Thoracic aorta (tissue), 2 donors: Measurements from ENCODE around the gene KLHL9. TPM values are rescaled to one million over a fixed set of nuclear protein-coding genes. Genes with fewer than 3 reads are reported as not detected.

ENCODE experiments used
- ATAC-seq: fragments of 150-250 bp; one replicate; pipeline ENCODE4 v1.8.0; 2017; ENCODE audit warnings: low read depth; ENCODE audit not compliant: insufficient number of reproducible peaks, low FRiP score
- DNase-seq: peaks from one replicate; pipeline ENCODE4 v3.0.0-alpha.2; 2020; ENCODE audit warnings: low spot score
- H3K27ac ChIP-seq, 2 donors: fragments of 200-600 bp; sonication (generic); 1 replicate in 1 of 2; 2 replicates in 1 of 2; pipeline ENCODE4 v1.5.1; 2016; ENCODE audit warnings: mild to moderate bottlenecking in 2 of 2, moderate library complexity in 2 of 2
- H3K27me3 ChIP-seq: fragments of 200-600 bp; sonication (generic); replicated peaks from 2 replicates; pipeline ENCODE4 v1.6.0; 2016; ENCODE audit warnings: mild to moderate bottlenecking; ENCODE audit not compliant: insufficient read depth
- H3K36me3 ChIP-seq: fragments of 200-600 bp; sonication (generic); one replicate; pipeline ENCODE4 v1.5.1; 2016
- H3K4me1 ChIP-seq, 2 donors: fragments of 200-600 bp; sonication (generic); 1 replicate in 1 of 2; 2 replicates in 1 of 2; pipeline versions ENCODE4 v1.5.1 to v1.6.0; 2016; ENCODE audit warnings: low read depth in 2 of 2, mild to moderate bottlenecking in 1 of 2; ENCODE audit not compliant: control insufficient read depth in 1 of 2
- H3K4me3 ChIP-seq: fragments of 200-600 bp; sonication (generic); 2 replicates; pipeline ENCODE4 v1.5.1; 2016; ENCODE audit warnings: mild to moderate bottlenecking
- H3K9me3 ChIP-seq: fragments of 200-600 bp; sonication (generic); 2 replicates; pipeline ENCODE4 v1.5.1; 2016
- total RNA-seq, 2 donors: library from RNA; depleted of rRNA; stranded (reverse); fragments of >200 nt; gene quantifications; one replicate each; pipeline versions ENCODE4 v1.1.0 to v1.2.3, GENCODE V29; 2016
- TF ChIP-seq, protein P1 (sequence below): fragments of 200-600 bp; sonication (generic); IDR thresholded peaks from one replicate; pipeline ENCODE4 v1.5.1; 2019; ENCODE audit warnings: antibody characterized with exemption

The KLHL9 gene
- total RNA-seq, 2 donors from 2014 or later = 14.9 to 23.4 TPM

DNA sequence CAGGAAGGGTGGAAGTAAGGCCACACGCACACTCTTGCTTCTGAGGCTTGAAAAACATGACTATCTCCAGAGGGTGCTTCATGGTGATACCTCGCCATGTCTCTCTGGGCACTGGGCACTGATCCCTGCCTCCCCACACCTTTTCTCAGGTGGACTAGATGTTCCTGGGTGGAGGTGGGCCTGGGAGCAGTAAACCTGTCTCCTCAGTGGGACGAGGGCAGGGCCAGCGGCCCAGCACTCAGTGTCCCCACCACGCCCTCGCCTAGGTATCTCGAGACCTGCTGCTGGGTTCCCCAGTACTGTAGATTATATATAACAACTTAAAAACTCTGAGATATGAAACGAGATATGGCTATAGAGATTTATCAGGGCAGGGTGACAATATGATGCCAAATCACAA is 27.1 kb upstream of the KLHL9 start:
- Histone ChIP-seq H3K4me3 (no peak overlapping the region), H3K27ac (no peak overlapping the region), H3K27me3 (no peaks in the 10 kb centered on the region), H3K4me1 (no peaks in the 10 kb centered on the region), H3K9me3 (no peaks in the 10 kb centered on the region), H3K36me3 (no peaks in the 10 kb centered on the region)
- ATAC-seq (no peak), DNase-seq (no peak)
- TF ChIP-seq, protein P1, sequence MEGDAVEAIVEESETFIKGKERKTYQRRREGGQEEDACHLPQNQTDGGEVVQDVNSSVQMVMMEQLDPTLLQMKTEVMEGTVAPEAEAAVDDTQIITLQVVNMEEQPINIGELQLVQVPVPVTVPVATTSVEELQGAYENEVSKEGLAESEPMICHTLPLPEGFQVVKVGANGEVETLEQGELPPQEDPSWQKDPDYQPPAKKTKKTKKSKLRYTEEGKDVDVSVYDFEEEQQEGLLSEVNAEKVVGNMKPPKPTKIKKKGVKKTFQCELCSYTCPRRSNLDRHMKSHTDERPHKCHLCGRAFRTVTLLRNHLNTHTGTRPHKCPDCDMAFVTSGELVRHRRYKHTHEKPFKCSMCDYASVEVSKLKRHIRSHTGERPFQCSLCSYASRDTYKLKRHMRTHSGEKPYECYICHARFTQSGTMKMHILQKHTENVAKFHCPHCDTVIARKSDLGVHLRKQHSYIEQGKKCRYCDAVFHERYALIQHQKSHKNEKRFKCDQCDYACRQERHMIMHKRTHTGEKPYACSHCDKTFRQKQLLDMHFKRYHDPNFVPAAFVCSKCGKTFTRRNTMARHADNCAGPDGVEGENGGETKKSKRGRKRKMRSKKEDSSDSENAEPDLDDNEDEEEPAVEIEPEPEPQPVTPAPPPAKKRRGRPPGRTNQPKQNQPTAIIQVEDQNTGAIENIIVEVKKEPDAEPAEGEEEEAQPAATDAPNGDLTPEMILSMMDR = no peak

DNA sequence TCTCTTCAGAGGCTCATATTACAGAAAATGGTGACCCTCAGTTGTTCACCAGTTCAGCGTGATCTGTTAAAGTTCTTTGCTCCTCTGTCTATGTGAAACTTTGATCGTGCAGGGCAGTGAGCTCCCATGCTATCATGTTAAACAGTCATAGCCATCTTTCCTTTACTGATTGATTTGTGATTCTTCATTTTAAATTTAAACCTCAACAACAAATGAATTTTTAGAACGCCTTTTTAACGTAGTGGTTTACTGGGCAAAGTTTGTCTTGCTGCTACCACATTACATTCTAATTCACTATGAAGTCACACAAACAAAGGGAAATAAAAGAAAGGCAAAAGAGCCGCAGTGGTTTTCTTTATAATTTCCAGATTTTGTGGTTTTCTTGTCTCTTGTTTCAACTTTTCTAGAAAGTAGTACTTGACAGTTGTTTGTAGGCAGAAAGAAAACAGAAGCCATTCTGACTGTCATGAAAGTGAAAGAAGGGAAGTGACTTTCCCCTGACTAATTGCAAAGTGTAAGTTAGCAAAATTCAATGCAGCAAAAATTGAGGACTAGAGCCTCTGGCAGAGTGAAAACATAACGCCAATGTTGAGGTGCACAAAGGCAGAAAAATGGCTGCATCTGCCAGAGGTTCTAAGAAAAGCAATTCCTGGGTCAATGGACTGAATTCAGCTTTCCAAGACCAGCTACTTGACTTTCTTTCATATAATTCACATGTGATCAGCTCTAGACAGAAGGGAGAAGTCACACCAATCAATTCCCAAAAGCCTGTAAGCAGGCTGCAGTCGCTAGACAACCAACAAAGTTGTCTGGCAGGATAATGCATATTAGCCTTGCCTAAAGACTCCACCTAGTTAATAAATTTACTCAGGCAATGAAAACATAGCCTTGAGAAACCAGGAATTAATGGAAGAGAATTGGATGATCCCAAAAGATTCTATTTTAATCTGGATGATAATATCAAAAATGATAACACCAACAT is 22.6 kb upstream of the KLHL9 start:
- Histone ChIP-seq H3K27me3 (no peaks in the 10 kb centered on the region), H3K36me3 (no peaks in the 10 kb centered on the region), H3K27ac (no peak overlapping the region), H3K4me3 (no peak overlapping the region), H3K9me3 (no peaks in the 10 kb centered on the region), H3K4me1 (no peaks in the 10 kb centered on the region)
- TF ChIP-seq, protein P1 = no peak
- ATAC-seq (no peak), DNase-seq (no peak)

DNA sequence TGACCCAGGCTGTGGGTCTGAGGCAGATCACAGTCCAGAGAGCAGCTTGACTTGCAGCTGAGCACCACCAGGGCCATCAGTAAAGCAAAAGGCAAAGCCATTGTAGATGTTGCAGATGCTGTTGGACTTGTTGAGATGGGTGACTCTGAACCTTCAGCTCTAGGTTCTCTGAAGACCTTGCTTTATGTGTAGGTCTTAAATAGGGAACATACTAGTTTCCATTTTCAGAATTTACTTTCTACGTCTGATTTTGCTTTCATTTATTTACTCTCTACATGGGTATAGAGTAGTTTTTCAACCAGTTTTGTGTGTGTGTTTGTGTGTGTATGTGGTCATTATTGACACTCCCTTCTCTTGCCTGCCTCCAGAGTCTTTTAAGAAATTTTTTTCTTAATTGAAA is 15.6 kb upstream of the KLHL9 start, which contains the start of gene IFNA6:
IFNA6 (minus strand) TSS at position 101 of the 400 bp plus-strand sequence; CDS start at position 101, 0 bp downstream.
- ATAC-seq (no peak), DNase-seq (no peak)
- TF ChIP-seq, protein P1 = no peak
- H3K27ac ChIP-seq = no peak within 1 kb of the TSS
- no peaks in the 10 kb centered on the region for H3K9me3 ChIP-seq
- no peak within 1 kb of the TSS for H3K4me3 ChIP-seq
- no peaks in the 10 kb centered on the region for H3K36me3 ChIP-seq
- no peaks in the 10 kb centered on the region for H3K4me1 ChIP-seq
- no peaks in the 10 kb centered on the region for H3K27me3 ChIP-seq

DNA sequence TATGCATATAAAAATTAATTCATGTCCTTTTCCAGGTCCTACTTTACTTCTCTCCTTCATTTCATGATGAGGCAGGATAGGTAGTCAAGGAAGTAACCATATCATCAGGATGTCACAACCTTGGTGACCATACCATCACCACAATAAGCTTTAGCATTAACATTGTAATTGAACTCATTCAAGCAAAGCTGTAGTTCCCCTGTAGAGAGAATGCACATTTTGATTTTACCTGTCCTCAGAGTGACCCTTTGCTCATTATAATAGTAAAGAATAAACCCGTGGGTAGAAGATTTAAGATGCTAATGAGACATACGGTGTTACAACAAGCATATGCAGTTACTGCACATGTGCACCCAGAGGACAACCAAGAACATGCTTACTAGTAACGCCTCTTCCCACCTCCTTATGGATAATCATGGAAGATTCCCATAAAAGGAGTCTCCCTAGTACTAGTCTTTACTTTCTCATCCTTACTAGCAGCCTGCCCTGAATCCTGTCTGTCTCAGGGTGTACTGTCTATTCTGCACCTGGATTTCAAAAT is 13.3 kb upstream of the KLHL9 start:
- DNase-seq (no peak), ATAC-seq (no peak)
- no peak overlapping the region for H3K4me3 ChIP-seq
- H3K36me3 ChIP-seq = no peaks in the 10 kb centered on the region
- TF ChIP-seq, protein P1 = no peak
- H3K9me3 ChIP-seq = no peaks in the 10 kb centered on the region
- no peaks in the 10 kb centered on the region for H3K4me1 ChIP-seq
- no peaks in the 10 kb centered on the region for H3K27me3 ChIP-seq
- H3K27ac ChIP-seq = no peak overlapping the region

DNA sequence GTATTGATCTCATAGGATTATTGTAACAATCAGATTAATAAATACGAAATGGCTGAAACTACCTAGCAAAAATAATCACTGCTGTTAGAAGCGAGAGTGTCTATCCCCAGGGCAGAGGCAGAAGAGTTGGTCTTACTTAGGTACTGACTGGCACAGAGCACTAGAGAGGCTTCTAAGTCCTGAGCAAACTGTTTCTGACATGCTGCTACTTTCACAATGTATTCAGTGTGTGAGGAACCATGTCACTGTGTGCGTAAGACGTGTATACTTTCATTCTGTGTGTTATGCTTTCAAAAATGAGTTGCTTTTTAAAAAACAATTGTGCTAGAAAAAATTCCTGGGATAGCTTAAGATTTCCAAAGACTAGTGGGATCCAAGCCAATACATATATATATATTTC is 5.5 kb upstream of the KLHL9 start:
- peaks cover 3 to 4% of the 10 kb centered on the region in 2 donors for H3K4me1 ChIP-seq
- DNase-seq (no peak), ATAC-seq (no peak)
- TF ChIP-seq, protein P1 = no peak
- no peak overlapping the region for H3K27ac ChIP-seq
- H3K36me3 ChIP-seq = no peaks in the 10 kb centered on the region
- no peaks in the 10 kb centered on the region for H3K9me3 ChIP-seq
- H3K4me3 ChIP-seq = no peak overlapping the region
- H3K27me3 ChIP-seq = no peaks in the 10 kb centered on the region
